Measurements from ENCODE around the gene TGFBRAP1. TPM values are rescaled to one million over a fixed set of nuclear protein-coding genes. Genes with fewer than 3 reads are reported as not detected.

TGFBRAP1 gene
- total and polyA plus RNA-seq, 8 donors = 3.6 to 11.5 (median 8.7) TPM

DNA sequence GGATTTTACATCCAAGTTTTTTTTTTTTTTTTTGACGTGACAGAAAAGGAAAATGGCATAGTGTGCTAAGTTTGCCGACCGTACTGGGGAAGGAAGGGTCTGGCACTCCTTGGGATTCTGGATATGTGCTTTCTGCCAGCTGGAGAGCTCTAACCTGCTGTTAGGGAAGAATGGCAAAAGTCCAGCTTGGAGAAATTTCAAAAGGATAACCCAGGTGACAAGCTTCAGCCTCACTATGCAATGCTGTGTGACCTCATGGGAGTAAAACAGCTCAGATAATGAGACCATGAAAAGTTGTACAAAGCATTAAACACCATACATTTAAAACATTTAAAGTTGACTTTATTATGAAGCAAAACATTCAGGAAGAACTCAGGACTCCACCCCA, 98.3 kb downstream of the TGFBRAP1 start:
- Histone ChIP-seq H3K9me3 (no peaks in the 10 kb centered on the region), H3K36me3 (no peaks in the 10 kb centered on the region), H3K27ac (no peak overlapping the region), H3K4me3 (no peak overlapping the region), H3K4me1 (no peaks in the 10 kb centered on the region), H3K27me3 (no peaks in the 10 kb centered on the region)
- no peak for TF ChIP-seq CTCF (IDR thresholded peaks at IDR 0.05)
- 39 to 49% methylated on average over 3 of the region's 3 CpGs for WGBS, 2 donors
- intact Hi-C loops (cut with DNase I) = loop anchor here in 1 of 3 donors (5.0 kb wide), 1 partner anchor 114 kb away; no protein-coding TSS in a partner anchor
- DNase-seq = no peak
- no peak for ATAC-seq
- FAIRE-seq = no peak

GRCh38 chr2:105224444-105224843, 105.1 kb downstream of the TGFBRAP1 start:
- FAIRE-seq = no peak
- intact Hi-C loops (cut with DNase I) = no loop called here
- H3K9me3 ChIP-seq = no peaks in the 10 kb centered on the region
- no peaks in the 10 kb centered on the region for H3K27me3 ChIP-seq
- no peak for DNase-seq
- WGBS, 2 donors = 71 to 76% methylated on average over 9 of the region's 9 CpGs
- H3K4me1 ChIP-seq = no peaks in the 10 kb centered on the region
- no peak overlapping the region for H3K27ac ChIP-seq
- H3K36me3 ChIP-seq = no peaks in the 10 kb centered on the region
- no peak for TF ChIP-seq CTCF (IDR thresholded peaks at IDR 0.05)
- H3K4me3 ChIP-seq = no peak overlapping the region
- no peak for ATAC-seq

DNA sequence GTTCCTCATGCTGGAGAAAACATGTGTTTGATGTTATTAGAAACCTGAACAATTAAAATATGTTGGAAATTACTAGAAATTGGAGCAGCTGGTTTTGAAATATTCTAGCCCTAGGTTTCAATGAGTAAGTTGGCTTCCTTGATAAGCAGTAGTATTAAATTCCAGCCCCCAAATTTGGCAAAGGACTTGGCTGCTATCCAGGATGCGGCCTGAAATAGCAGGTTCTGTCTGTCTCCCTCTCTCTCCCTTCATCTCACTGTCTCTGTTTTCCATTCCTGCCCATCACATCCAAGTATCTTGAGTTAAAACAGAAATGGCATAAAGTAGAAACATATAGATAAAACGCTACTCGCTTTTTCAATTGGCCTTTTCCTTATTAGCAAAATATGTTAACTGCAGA, 108.9 kb downstream of the TGFBRAP1 start:
- no peak for TF ChIP-seq CTCF (IDR thresholded peaks at IDR 0.05)
- Histone ChIP-seq H3K27me3 (no peaks in the 10 kb centered on the region), H3K36me3 (no peaks in the 10 kb centered on the region), H3K4me1 (no peaks in the 10 kb centered on the region), H3K9me3 (no peaks in the 10 kb centered on the region), H3K27ac (no peak overlapping the region), H3K4me3 (no peak overlapping the region)
- no peak for FAIRE-seq
- WGBS, 2 donors = 77 to 84% methylated on average over 3 of the region's 3 CpGs
- no peak for ATAC-seq
- no peak for DNase-seq
- intact Hi-C loops (cut with DNase I) = no loop called here

DNA sequence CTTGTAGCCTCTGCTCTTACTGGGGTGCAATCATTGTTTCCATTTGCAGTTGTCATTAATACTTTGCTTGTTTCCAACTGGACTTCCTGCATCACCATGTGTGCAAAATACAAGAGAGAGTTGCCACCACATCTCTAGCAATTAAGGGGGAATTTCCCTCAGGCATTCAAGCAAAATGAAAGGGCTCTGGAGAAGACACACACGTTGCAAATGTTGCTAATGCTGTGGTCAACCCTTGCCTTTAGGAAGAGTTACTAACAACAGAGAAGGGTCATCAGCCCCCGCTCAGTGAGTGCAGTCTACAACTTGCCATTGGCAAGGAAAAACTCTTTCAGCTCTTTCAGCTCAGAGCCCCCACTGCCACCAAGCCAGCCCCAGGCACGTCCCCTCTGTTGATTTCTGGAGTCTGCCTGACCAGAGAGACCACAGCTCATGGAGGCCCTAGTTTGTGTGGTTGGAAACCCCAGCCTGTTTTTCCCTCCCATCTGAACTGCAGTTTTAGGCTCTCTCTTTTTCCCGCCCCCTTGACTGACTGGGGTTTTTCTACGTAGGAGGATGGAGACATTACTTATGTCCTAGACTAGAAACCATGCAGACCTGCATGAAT, 113.8 kb downstream of the TGFBRAP1 start:
- no peak overlapping the region for H3K27ac ChIP-seq
- TF ChIP-seq CTCF (IDR thresholded peaks at IDR 0.05) = no peak
- FAIRE-seq (no peak), ATAC-seq (no peak), DNase-seq (no peak)
- no peak overlapping the region for H3K4me3 ChIP-seq
- WGBS, 2 donors = 60 to 63% methylated on average over 5 of the region's 5 CpGs
- no peaks in the 10 kb centered on the region for H3K36me3 ChIP-seq
- H3K9me3 ChIP-seq = no peaks in the 10 kb centered on the region
- intact Hi-C loops (cut with DNase I) = no loop called here
- H3K4me1 ChIP-seq = no peaks in the 10 kb centered on the region
- no peaks in the 10 kb centered on the region for H3K27me3 ChIP-seq

Other genes starting within 250 kb of the TGFBRAP1 start
- gene GPR45, start 88.0 kb downstream of the TGFBRAP1 start, total RNA-seq = not detected
- under 1 TPM in 1 of 2 donors, not detected in 1; 0.09 TPM for gene GPR45, start 88.0 kb downstream of the TGFBRAP1 start, polyA plus RNA-seq
- 10 to 100 TPM in 1 of 6 donors, 1 to 10 TPM in 5; 6.4 to 10.2 (median 7.4) TPM for gene C2orf49, start 7.8 kb upstream of the TGFBRAP1 start, total RNA-seq
- 1 to 10 TPM; 4.2 to 5.9 TPM for gene C2orf49, start 7.8 kb upstream of the TGFBRAP1 start, polyA plus RNA-seq
- 1 to 10 TPM; 1.4 to 5.2 (median 3.1) TPM for gene FHL2, start 69.3 kb upstream of the TGFBRAP1 start, total RNA-seq
- 1 to 10 TPM; 5.0 to 9.1 TPM for gene FHL2, start 69.3 kb upstream of the TGFBRAP1 start, polyA plus RNA-seq

Measured in pancreas (tissue), 10 donors.